MV-4-11 (cell line): Measurements from ENCODE around the gene USP17L5.
"Not testable (repeated sequence)": the region's sequence is repeated elsewhere in the genome, so short reads cannot be mapped to it uniquely, and the experiment has no call there.

Experiments
- DNase-seq: peaks from one replicate; lab custom pipeline; 2025; lab: John Stamatoyannopoulos, UW

USP17L5 gene, protein sequence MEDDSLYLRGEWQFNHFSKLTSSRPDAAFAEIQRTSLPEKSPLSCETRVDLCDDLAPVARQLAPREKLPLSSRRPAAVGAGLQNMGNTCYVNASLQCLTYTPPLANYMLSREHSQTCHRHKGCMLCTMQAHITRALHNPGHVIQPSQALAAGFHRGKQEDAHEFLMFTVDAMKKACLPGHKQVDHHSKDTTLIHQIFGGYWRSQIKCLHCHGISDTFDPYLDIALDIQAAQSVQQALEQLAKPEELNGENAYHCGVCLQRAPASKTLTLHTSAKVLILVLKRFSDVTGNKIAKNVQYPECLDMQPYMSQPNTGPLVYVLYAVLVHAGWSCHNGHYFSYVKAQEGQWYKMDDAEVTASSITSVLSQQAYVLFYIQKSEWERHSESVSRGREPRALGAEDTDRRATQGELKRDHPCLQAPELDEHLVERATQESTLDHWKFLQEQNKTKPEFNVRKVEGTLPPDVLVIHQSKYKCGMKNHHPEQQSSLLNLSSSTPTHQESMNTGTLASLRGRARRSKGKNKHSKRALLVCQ

DNA sequence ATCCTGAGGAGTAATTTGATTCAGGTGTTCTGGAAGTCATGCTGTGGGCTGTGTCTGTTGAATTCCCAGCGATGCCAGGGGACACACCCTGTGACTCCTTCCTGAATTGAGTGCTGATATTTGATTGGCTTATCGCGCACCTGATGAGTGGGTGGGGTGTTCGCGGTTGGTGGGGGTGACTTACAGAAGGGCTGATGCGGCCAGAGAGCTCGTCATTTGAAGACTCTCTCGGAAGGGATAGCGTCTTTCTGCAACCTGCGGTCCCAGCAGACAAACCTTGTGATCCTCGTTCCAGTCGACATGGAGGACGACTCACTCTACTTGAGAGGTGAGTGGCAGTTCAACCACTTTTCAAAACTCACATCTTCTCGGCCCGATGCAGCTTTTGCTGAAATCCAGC lies at the start of gene USP17L5:
Gene USP17L5 (plus strand): TSS at position 301 of the 400 bp plus-strand sequence. CDS start 0 bp downstream, at position 301.
- DNase-seq: not testable (repeated sequence)

- not testable (repeated sequence) for DNase-seq
Observed at GRCh38 chr4:9324191-9324590, 15.0 kb upstream of the USP17L5 start.

GRCh38 chr4:9324865-9325264 lies 14.3 kb upstream of the USP17L5 start, which contains the start of gene USP17L24:
TSS of gene USP17L24 (plus strand) at chr4:9325165. CDS start at chr4:9325165, 0 bp downstream.
- not testable (repeated sequence) for DNase-seq

DNA sequence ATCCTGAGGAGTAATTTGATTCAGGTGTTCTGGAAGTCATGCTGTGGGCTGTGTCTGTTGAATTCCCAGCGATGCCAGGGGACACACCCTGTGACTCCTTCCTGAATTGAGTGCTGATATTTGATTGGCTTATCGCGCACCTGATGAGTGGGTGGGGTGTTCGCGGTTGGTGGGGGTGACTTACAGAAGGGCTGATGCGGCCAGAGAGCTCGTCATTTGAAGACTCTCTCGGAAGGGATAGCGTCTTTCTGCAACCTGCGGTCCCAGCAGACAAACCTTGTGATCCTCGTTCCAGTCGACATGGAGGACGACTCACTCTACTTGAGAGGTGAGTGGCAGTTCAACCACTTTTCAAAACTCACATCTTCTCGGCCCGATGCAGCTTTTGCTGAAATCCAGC lies 9.6 kb upstream of the USP17L5 start, which contains the start of gene USP17L25:
Gene USP17L25 (plus strand): TSS at position 301 of the 400 bp plus-strand sequence. CDS start 0 bp downstream, at position 301.
- not testable (repeated sequence) for DNase-seq

GRCh38 chr4:9334358-9334757 lies 4.8 kb upstream of the USP17L5 start, which contains the start of gene USP17L26:
TSS of gene USP17L26 (plus strand) at chr4:9334658. CDS start at chr4:9334658, 0 bp downstream.
- DNase-seq: not testable (repeated sequence)

DNA sequence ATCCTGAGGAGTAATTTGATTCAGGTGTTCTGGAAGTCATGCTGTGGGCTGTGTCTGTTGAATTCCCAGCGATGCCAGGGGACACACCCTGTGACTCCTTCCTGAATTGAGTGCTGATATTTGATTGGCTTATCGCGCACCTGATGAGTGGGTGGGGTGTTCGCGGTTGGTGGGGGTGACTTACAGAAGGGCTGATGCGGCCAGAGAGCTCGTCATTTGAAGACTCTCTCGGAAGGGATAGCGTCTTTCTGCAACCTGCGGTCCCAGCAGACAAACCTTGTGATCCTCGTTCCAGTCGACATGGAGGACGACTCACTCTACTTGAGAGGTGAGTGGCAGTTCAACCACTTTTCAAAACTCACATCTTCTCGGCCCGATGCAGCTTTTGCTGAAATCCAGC lies 4.6 kb downstream of the USP17L5 start, which contains the start of gene USP17L27:
Gene USP17L27 (plus strand): TSS at position 301 of the 400 bp plus-strand sequence. CDS start 0 bp downstream, at position 301.
- not testable (repeated sequence) for DNase-seq

GRCh38 chr4:9348593-9348992 lies 9.4 kb downstream of the USP17L5 start, which contains the start of gene USP17L28:
TSS of gene USP17L28 (plus strand) at chr4:9348893. CDS start at chr4:9348893, 0 bp downstream.
- DNase-seq: not testable (repeated sequence)

DNA sequence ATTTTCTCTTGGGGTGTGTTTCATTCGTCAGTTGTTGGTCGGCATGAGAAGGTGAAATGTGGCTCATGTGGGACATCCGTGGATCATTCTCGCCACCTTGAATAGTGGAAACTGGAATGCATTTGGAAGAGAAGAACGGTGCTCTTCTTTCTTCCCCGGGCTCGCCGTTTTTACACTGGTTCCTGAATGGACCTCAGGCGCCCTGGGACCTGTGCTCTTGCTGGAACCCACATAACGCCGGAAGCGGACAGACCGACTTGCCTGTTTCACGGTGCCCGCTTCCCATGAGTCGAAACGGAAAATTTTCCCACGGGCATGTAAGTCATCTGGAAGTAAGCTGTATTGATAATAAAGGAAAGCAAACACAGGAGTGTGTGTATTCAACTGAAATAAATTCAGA lies 11.7 kb downstream of the USP17L5 start:
- DNase-seq: not testable (repeated sequence)

- not testable (repeated sequence) for DNase-seq
Observed at GRCh38 chr4:9353338-9353737, 14.1 kb downstream of the USP17L5 start, which contains the start of gene USP17L29. TSS of gene USP17L29 (plus strand) at chr4:9353638. CDS start at chr4:9353638, 0 bp downstream.

- DNase-seq: not testable (repeated sequence)
Observed at GRCh38 chr4:9362829-9363228, 23.6 kb downstream of the USP17L5 start, which contains the start of gene USP17L30. TSS of gene USP17L30 (plus strand) at chr4:9363129. CDS start at chr4:9363129, 0 bp downstream.

- DNase-seq: not testable (repeated sequence)
Observed at GRCh38 chr4:9379881-9380280, 40.7 kb downstream of the USP17L5 start.

GRCh38 chr4:9381012-9381534 lies 41.9 kb downstream of the USP17L5 start:
- DNase-seq: not testable (repeated sequence)

DNA sequence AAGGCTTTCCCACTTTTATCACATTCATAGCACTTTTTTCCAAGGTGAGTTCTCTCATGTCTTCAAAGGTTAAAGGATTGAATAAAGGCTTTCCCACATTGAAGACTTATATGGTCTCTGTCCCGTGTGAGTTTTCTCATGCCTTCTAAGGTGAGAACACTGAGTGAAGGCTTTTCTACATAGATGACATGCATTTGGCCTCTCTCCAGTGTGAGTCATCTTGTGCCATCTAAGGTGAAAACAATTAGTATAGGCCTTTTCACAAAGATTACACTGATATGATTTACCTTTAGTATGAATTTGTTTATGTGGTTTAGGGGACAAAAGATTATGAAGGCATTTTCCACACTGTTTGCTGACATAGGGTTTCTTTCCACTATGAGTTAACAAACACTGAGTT lies 44.9 kb downstream of the USP17L5 start:
- DNase-seq: no peak

DNA sequence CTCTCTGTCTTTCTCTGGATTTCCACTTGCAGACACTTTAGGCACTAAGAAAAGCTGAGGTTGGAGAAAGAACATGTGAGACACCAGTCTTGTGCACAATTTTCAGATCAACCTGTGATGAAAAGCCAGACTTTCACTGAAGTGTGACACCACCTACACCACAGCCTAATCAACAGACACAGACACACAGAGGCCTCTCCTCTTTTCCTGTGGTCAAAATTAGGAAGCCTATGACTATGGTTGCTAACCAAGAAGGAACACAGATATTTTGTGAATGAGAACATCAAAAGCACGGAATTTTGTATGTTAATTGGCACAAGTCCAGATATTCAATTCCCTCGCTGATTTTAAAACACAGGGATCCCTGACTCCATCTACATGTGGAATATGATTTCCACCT lies 49.8 kb downstream of the USP17L5 start:
- DNase-seq: not testable (repeated sequence)
